Measurements from ENCODE around the gene C4B.

- TF ChIP-seq POLR2A (IDR thresholded peaks at IDR 0.05) (no peak), CTCF (IDR thresholded peaks at IDR 0.05) (no peak), EP300 (IDR thresholded peaks at IDR 0.05) (no peak)
Observed at GRCh38 chr6:31979238-31979898, 35.2 kb upstream of the C4B start.
